T-helper 9 cell (primary cell): ENCODE measurements around the gene SNX8.

Source experiments
- DNase-seq: peaks from one replicate; pipeline ENCODE4 v3.0.0-alpha.2; 2020

Gene SNX8

GRCh38 chr7:2242541-2243429 is 71.5 kb downstream of the SNX8 start:
- DNase-seq: no peak

DNA sequence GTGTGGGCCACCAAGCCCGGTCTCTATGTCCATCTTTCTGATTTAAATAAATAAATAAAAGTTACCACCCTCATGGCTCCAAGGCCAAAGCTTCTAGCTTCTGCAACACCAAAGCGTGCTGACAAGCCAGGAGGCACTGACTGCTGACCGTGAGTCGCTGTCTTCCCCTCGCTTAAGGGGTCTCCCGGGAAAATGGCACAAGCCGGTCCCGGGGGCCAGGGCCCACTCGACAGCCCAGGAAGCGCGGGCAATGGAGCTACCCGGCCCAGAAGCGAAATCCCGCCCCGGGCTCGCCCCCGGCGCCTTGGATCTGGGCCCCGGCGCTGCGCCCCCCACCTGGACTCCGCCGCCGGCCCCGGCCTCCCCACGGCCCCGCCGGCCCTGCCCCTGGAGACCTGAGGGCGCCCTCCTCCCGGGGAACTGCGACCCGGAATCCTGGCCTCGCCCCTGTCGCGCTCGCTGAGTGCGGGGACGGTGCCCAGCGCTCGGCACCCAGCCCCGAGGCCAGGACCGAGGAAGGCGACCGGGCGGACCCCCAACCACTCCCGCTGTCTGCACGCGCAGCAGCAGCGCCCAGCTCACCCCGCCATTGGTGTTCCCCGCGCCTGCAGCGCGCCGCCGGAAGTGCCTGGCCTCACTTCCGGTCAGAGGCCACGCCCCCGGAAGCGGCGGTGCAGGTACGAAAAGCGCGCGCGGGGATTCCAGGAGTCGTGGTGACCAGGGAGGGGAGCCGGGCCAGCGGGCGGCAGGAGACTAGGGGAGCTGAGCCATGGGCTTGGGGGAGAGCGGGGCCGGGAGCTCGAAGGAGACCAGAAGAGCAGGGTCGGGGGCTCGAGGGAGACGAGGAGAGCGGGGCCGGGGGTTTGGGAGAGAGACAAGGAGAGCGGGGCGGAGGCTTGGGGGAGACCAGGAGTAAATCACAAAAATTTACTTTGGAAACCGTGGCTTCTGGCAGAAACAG is 72.4 kb downstream of the SNX8 start, which contains the start of the genes MRM2 and NUDT1:
Gene MRM2 (minus strand): TSS at position 626 of the 961 bp plus-strand sequence. CDS start 36 bp downstream, at position 590.
Gene NUDT1 (plus strand): TSS at position 647 of the 961 bp plus-strand sequence. CDS start 2,349 bp downstream, outside the sequence.
- peak; percentile 51 for DNase-seq

DNA sequence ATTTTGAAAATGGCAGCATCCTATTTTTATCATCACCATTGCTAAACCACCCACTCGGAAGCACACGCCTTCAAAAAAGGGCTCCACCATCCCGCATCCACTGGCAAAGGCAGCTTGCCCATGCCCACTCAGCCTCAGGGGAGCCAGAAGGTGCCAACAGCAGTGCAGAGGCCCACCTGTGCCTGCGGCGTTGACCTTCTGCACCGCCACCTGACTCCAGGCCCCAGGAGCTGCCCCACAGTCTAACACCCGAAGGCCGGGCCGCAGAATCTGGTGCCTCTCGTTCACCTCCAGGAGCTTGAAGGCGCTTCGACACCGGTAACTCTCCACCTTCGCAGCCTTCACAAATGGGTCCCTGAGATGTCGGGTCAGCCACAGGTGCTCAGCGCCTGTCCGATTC is 75.0 kb downstream of the SNX8 start:
- no peak for DNase-seq

DNA sequence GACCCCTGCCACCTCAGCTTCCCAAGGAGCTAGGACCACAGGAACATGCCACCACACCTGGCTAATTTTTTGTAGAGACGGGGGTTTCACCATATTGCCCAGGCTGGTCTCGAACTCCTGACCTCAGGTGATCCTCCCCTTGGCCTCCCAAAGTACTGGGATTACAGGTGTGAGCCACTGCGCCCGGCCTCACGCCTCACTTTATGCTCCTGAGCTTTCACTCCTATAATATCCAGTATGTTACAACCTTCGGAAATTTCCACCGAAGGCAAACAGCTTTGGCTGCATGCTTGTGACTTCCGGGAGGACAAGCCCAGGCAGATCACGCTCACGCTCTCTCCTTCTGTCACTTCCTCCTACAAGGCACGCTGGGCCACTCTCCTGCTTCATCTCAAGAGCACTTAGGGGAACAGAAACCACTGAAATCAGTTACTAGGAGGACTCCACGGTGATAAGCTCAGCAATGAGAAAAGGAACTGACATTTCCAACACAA is 77.1 kb downstream of the SNX8 start:
- DNase-seq: no peak

GRCh38 chr7:2233926-2234325 is 80.3 kb downstream of the SNX8 start:
- DNase-seq: no peak

GRCh38 chr7:2232766-2233520 is 81.3 kb downstream of the SNX8 start, which contains the start of gene MAD1L1:
MAD1L1 (minus strand) TSS chr7:2232945; CDS start chr7:2230133, 2,812 bp downstream.
- DNase-seq: peak; percentile 89

GRCh38 chr7:2231992-2232765 is 82.1 kb downstream of the SNX8 start:
- DNase-seq: peak; percentile 16

DNA sequence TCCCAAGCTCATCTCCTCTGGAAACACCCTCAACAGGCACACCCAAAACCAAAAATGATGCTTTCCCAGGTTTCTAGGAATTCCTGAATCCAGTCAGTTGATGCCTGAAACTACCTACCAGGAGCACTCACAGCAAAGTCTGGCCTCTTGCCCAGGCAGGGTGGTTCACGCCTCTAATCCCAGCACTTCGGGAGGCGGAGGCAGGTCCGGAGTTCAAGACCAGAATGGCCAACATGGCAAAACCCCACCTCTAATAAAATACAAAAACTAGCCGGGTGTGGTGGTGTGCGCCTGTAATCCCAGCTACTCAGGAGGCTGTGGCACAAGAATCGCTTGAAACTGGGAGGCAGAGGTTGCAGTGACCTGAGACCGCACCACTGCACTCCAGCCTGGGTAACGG is 83.4 kb downstream of the SNX8 start:
- DNase-seq: no peak

- DNase-seq: no peak
These were observed 84.0 kb downstream of the SNX8 start for GRCh38 chr7:2230226-2230625.

DNA sequence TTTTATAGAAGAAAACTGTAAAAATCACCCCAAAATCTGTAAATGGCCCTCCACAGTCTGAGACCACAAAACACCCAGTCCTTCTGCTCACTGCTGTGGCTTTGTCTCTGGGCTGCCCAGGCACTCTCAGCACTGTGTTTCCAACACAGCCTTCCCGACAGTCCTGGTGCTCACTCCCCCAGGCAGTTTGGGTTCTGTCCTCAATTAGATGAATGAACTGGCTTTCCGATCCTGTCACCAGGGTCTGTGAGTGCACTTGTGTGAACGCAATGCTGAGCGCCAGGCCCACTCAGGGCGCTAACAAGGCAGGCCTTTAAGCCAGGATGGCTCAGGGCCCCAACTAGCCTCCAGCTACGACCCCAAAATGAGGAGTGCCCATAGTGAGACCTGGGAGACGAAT is 84.8 kb downstream of the SNX8 start:
- DNase-seq: no peak

DNA sequence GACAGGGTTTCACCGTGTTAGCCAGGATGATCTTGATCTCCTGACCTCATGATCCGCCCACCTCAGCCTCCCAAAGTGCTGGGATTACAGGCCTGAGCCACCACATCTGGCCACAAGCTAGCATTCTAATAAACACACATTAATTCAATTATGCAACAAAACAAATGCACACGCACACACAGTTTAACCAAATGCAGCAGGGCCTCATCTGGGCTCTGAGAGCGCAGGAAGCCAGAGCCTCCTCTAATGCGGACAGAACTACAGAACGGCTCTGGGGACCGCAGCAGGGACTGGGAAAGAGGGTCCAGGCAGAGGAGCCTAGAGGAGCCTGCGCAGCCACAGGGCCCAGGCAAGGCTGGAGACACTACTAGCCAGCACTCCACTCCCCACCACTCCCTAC is 85.3 kb downstream of the SNX8 start:
- DNase-seq: no peak

- no peak for DNase-seq
These were observed 86.5 kb downstream of the SNX8 start for GRCh38 chr7:2227699-2228098.

DNA sequence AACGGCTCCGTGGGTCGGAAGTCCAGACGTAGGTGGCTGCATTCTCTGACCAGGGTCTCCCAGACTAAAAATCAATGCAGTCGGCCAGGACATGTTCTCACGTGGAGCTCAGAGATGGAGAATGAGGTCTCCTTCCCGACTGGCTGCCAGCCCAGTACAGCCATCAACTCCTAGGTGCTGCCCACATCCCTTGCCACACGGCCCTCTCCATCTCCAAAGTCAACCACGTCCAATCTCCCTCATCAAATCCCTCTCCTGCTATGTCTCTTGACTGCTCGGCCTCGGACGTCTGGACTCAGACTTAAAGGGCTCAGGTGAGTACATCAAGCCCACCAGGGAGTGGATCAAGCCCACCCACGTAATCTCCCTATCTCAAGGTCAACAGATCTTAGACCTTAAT is 88.4 kb downstream of the SNX8 start:
- DNase-seq: no peak

- DNase-seq: no peak
These were observed 88.9 kb downstream of the SNX8 start for GRCh38 chr7:2225336-2225735.

GRCh38 chr7:2224934-2225333 is 89.3 kb downstream of the SNX8 start:
- DNase-seq: no peak

DNA sequence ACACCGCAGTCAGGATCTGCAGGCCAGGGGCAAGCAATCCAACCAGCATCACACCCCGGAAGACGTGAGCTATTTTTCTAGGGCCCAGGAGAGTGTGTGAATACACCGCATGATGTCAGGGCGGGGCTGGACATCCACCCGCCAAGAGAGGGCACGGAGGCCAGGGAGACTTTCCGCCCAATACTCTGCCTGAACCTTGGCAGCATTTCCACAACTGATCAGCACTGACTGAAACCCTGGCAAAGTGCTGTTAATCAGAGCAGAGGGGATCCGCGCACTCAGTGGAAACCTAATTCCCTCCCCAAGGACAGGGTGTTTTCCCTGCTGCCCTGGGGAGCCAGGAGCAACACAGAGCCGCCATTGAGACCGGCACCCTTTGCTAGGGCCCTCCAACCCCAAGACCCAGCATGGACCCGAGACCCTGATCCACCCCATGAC is 89.7 kb downstream of the SNX8 start:
- no peak for DNase-seq

DNA sequence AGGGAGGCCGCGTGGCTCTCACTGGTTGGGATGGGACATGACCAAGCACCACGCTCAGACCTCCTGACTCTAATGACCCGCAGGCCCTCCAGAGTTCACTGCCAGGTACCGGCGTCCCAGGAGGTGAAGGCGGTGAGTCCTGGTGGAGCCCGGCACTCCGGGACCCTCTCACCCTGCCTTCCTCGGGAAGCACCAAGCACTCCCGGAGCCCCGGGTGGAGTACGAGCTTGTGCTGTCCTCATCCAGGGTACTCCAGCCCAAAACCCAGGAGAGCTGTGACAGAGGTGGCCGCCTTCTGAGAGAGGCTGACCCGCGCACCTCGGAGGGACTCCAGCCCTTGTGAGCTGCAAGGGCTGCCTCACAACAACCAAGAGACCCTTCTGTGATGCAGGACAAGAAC is 90.9 kb downstream of the SNX8 start:
- DNase-seq: no peak

DNA sequence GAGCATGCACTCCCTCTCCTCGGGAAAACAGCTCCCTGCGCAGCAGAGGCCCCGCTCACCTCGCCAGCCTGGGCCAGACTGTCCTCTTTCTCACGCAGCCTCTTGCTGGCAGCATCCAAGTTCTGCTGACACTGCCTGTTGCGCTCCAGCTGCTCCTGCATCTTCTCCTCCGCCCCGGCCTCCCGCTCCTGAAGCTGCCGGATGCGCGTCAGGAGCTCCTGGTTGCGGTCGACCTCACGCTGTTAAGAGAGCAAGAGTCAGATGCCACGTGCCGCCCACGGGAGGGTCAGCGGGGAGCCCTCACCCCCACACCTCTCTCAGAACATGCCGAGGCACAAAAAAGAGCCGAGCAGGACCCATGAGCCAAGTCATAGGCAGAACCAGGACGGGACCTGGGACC is 91.7 kb downstream of the SNX8 start:
- DNase-seq: no peak

- no peak for DNase-seq
These were observed 93.3 kb downstream of the SNX8 start for GRCh38 chr7:2220954-2221353.

DNA sequence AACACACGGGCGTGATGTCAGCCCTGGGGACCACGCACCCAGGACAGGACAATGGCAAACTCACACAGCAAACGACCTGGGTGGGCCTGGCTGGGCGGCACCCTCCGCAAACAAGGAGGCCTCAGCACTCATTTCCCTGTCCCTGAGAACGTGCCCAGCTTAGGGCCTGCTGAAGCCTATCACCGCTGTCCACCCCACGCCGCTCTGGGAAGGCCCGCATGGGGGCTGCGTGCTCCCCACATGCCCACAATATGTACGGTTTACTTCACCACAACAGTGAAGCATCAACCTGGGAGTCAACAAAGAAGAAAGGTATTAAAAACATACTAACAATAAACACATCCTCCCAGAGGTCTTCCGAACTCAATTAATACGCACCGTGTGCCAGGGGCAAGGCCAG is 93.7 kb downstream of the SNX8 start:
- no peak for DNase-seq

DNA sequence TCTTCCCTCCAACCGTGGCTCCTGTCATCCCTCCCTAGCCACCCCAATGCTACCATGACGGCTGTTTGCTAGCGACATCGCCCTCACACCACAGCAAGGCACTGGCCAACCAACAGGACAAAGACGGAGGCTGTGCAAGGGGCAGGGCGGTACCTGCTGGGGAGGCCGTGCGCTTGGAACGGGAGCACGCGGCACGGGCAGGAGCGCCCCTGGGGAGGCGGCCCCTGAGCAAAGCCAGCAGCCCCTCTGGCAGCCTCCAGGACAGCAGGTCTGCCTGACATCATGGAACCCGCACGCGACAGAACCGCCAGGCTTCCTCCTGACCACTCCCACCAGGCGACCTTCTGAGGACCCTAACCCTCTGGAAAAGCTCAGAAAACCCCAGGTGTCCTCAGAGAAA is 94.2 kb downstream of the SNX8 start:
- DNase-seq: no peak
